Measurements from ENCODE around the gene SOX30. TPM values are rescaled to one million over a fixed set of nuclear protein-coding genes. Genes with fewer than 3 reads are reported as not detected.

The SOX30 gene
- total RNA-seq, 1 donor from 2014 or later = not detected

DNA sequence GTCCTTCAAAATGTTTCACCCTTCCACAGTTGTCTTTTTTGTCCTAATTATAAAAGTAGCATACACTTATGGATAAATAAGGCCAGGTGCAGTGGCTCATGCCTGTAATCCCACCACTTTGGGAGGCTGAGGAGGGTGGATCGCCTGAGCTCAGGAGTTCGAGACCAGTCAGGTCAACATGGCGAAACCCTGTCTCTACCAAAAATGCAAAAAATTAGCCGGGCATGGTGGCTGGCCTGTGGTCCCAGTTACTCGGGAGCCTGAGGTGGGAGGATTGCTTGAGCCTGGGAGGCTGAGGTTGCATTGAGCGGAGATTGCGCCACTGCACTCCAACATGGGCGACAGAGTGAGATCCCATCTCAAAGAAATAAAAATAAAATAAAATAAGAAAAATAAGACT, 20.7 kb upstream of the SOX30 start:
- DNase-seq (no peak), ATAC-seq (no peak)
- H3K27ac ChIP-seq = no peak overlapping the region
- no peaks in the 10 kb centered on the region for H3K36me3 ChIP-seq
- intact Hi-C loops (cut with DNase I) = no loop called here
- H3K4me1 ChIP-seq = peaks cover 16% of the 10 kb centered on the region
- H3K9me3 ChIP-seq = no peaks in the 10 kb centered on the region
- no peak overlapping the region for H3K4me3 ChIP-seq
- TF ChIP-seq, protein P1, sequence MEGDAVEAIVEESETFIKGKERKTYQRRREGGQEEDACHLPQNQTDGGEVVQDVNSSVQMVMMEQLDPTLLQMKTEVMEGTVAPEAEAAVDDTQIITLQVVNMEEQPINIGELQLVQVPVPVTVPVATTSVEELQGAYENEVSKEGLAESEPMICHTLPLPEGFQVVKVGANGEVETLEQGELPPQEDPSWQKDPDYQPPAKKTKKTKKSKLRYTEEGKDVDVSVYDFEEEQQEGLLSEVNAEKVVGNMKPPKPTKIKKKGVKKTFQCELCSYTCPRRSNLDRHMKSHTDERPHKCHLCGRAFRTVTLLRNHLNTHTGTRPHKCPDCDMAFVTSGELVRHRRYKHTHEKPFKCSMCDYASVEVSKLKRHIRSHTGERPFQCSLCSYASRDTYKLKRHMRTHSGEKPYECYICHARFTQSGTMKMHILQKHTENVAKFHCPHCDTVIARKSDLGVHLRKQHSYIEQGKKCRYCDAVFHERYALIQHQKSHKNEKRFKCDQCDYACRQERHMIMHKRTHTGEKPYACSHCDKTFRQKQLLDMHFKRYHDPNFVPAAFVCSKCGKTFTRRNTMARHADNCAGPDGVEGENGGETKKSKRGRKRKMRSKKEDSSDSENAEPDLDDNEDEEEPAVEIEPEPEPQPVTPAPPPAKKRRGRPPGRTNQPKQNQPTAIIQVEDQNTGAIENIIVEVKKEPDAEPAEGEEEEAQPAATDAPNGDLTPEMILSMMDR (IDR thresholded peaks at IDR 0.05) = no peak
- H3K27me3 ChIP-seq (ENCODE audit: low read depth) = peaks cover 19% of the 10 kb centered on the region

DNA sequence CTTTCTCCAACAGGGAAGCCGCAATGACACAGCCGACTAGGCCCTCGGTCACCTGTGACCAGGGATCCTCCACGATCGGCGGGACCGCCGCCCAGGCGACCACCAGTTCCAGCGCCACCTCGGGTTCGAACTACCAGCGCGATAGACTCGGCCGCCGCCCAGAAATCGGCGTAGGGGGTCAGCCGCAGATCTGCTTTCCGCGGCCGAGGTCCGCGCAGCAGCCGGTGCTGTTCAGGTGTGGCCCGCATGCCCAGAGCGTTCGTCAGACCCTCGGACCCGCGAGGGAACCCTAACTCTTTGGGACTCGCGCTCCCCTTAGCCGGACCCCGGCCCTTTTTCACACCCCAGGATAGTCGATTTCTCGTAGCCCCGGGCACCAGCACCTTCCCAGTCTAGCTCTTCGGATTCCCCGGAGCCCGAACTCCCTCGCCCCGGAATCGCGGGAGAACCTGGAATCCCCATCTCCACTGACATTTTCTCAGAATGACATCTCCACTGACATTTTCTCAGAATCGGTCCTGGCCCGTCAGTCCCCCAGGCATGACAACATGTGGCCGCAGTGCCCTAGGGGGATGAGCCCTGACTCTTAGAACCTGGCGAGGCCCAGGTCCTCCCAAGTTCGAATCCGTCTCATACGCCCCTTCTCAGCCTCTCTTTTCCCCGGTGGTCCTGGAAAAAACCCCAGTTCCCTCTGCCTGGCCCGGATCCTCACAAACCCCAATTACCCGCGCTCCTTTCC, 19.5 kb upstream of the SOX30 start:
- no peaks in the 10 kb centered on the region for H3K36me3 ChIP-seq
- H3K4me1 ChIP-seq = peaks cover 16% of the 10 kb centered on the region
- peak overlapping the region; percentile 65 for H3K4me3 ChIP-seq
- intact Hi-C loops (cut with DNase I) = no loop called here
- DNase-seq (no peak), ATAC-seq (no peak)
- TF ChIP-seq, protein P1 (IDR thresholded peaks at IDR 0.05) = no peak
- no peaks in the 10 kb centered on the region for H3K9me3 ChIP-seq
- H3K27me3 ChIP-seq (ENCODE audit: low read depth) = peaks cover 19% of the 10 kb centered on the region
- H3K27ac ChIP-seq = no peak overlapping the region

DNA sequence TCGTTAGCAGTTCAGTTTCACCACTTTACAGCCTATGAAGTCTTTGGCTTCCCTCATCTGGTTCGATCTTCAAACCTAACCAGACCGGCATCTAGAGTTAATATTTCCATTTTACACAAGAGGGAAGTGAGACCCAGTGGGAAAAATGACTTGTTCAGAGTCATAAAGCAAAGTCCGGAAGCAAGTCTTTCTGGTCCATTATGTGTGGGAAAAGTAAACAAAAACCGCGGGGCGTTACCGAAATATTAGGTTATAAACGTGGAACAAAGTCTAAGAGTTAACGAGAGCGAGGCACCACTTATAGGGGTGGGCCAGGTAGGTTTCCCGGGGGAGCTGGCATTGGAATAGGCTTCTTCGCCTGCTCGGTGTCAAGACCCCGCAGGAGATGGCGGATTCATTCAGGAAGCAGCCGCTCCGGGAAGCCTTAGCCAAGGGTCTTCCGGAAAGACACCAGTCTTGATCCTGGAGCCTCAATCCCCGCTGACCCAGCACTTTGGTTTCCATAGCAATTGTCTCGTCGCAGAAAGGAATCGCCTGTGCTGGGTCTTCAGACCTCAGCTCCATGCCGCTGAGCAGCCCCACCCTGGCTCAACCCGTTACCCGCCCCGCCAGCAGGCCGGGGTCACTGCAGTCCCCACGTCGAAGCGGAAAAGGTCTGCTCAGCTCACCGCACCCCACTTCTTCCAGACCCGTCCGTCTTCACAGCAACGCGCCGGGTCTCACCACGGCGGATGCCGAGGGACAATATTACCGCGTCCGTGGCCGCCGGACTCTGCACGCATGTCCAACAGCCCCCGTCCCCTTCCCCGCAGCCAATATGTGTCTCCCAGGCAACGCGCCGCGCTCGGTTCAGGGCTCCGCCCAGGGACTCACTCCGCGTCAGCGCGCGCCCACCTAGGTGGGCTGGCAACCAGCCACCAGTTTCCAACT, 18.7 kb upstream of the SOX30 start, which contains the start of gene C5orf52:
Gene C5orf52, plus strand, starts transcription at position 872 of the 930 bp plus-strand sequence. CDS start 82 bp downstream, outside the sequence.
- no peak within 1 kb of the TSS for H3K27ac ChIP-seq
- peak; percentile 60 for DNase-seq
- TF ChIP-seq, protein P1 (IDR thresholded peaks at IDR 0.05) = no peak

DNA sequence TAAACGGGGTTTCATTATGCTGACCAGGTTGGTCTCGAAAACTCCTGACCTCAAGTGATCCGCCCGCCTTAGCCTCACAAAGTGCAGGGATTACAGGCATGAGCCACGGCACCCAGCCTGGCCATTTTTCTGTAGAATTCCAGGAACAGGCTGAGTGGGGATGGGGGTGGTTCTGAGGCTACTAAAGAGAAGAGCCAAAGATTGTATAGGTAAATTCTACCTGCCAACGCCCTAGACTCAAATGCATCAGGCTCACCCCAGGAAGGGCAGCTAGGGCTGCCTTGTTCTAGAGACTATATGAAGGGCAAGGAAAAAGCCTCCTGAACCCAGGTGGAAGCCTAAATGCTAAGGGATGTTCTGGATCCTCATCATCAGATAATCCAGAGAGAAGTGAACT, 17.5 kb upstream of the SOX30 start:
- TF ChIP-seq, protein P1 (IDR thresholded peaks at IDR 0.05) = no peak
- Histone ChIP-seq H3K9me3 (no peaks in the 10 kb centered on the region), H3K4me1 (peaks cover 16% of the 10 kb centered on the region), H3K36me3 (no peaks in the 10 kb centered on the region), H3K4me3 (no peak overlapping the region), H3K27ac (no peak overlapping the region), H3K27me3 (ENCODE audit: low read depth) (peaks cover 19% of the 10 kb centered on the region)
- no peak for DNase-seq
- ATAC-seq = no peak
- intact Hi-C loops (cut with DNase I) = no loop called here

More for the DNA sequence above, 18.7 kb upstream of the SOX30 start, which contains the start of gene C5orf52:
- peak; percentile 62 to 64 for ATAC-seq
- intact Hi-C loops (cut with DNase I) = no loop called here
- Histone ChIP-seq H3K4me1 (peaks cover 16% of the 10 kb centered on the region), H3K36me3 (no peaks in the 10 kb centered on the region), H3K4me3 (peak within 1 kb of the TSS; percentile 65), H3K27me3 (ENCODE audit: low read depth) (peaks cover 19% of the 10 kb centered on the region), H3K9me3 (no peaks in the 10 kb centered on the region)

DNA sequence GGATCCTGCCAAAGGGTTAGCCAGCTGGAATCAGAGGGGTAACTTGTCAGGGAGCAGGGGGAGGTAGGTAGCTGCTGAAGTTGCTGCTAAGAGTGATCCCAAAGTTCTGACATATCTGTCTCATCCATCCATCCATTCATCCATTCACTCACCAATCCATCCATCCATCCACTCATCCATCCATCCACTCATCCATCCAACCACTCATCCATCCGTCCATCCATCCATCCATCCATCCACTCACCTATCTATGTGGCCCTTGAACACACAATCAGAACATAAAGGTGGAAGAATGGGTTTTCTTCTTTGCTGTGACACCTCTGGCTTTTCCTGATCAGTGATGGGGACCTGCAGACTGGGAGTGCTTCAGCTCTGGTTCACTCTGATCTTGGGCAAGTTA, 16.1 kb upstream of the SOX30 start:
- no peak overlapping the region for H3K4me3 ChIP-seq
- H3K27ac ChIP-seq = no peak overlapping the region
- ATAC-seq (no peak), DNase-seq (no peak)
- intact Hi-C loops (cut with DNase I) = no loop called here
- TF ChIP-seq, protein P1 (IDR thresholded peaks at IDR 0.05) = no peak
- H3K27me3 ChIP-seq (ENCODE audit: low read depth) = peaks cover 19% of the 10 kb centered on the region
- H3K4me1 ChIP-seq = peaks cover 16% of the 10 kb centered on the region
- no peaks in the 10 kb centered on the region for H3K36me3 ChIP-seq
- no peaks in the 10 kb centered on the region for H3K9me3 ChIP-seq

Measured in lower lobe of right lung (tissue), 2 donors.